Astrocyte of the cerebellum (primary cell): ENCODE data around the gene HJV.

ENCODE experiments used
- DNase-seq: peaks from one replicate; pipeline ENCODE4 v3.0.0-alpha.2; 2011; ENCODE audit warnings: low read depth
- H3K4me3 ChIP-seq: 2 replicates; pipeline ENCODE4 v1.5.1; 2011; ENCODE audit warnings: mild to moderate bottlenecking, low read depth, low read length, moderate library complexity
- CTCF ChIP-seq: IDR thresholded peaks from 2 replicates; pipeline ENCODE4 v1.5.1; 2012; ENCODE audit warnings: low read length, low read depth, moderate library complexity, mild to moderate bottlenecking; ENCODE audit errors: missing control alignments
- in situ Hi-C: cut with HindIII; loops from 2 replicates; pipeline ENCODE4 v1.10.0; 2017; ENCODE audit warnings: low sequenced_read_pairs

HJV gene

GRCh38 chr1:145972580-145972979, 49.0 kb downstream of the HJV start:
- in situ Hi-C loops: no loop called here
- no peak for DNase-seq
- TF ChIP-seq CTCF: no peak
- no peak overlapping the region for H3K4me3 ChIP-seq
